ACC112 (cell line): Measurements from ENCODE around the gene KCNAB1.
"Not testable (repeated sequence)": the region's sequence is repeated elsewhere in the genome, so short reads cannot be mapped to it uniquely, and the experiment has no call there.

Source experiments
- H2AFZ ChIP-seq: fragments of 200-600 bp; sonication (generic); one replicate; pipeline ENCODE4 v1.6.0; 2017; ENCODE audit warnings: antibody characterized with exemption, low read length; ENCODE audit not compliant: unreplicated experiment
- H3K27ac ChIP-seq: fragments of 200-600 bp; sonication (generic); 2 replicates; pipeline ENCODE4 v1.5.1; 2014; ENCODE audit warnings: low read depth, mild to moderate bottlenecking, antibody characterized with exemption, low read length, moderate library complexity
- H3K27me3 ChIP-seq: fragments of 200-600 bp; sonication (generic); 2 replicates; pipeline ENCODE4 v1.6.1; 2014; ENCODE audit warnings: mild to moderate bottlenecking, antibody characterized with exemption, low read length, moderate library complexity, mixed read lengths; ENCODE audit not compliant: insufficient read depth
- H3K36me3 ChIP-seq: fragments of 200-600 bp; sonication (generic); 2 replicates; pipeline ENCODE4 v1.6.1; 2016; ENCODE audit warnings: mild to moderate bottlenecking, antibody characterized with exemption, low read length, moderate library complexity, mixed read lengths; ENCODE audit not compliant: insufficient read depth
- H3K4me1 ChIP-seq: fragments of 200-600 bp; sonication (generic); one replicate; pipeline ENCODE4 v1.6.1; 2016; ENCODE audit warnings: low read length, mixed read lengths; ENCODE audit not compliant: insufficient read depth, unreplicated experiment, control insufficient read depth
- H3K4me3 ChIP-seq: fragments of 200-600 bp; sonication (generic); 2 replicates; pipeline ENCODE4 v1.5.1; 2014; ENCODE audit warnings: mild to moderate bottlenecking, low read depth, low read length
- H3K79me2 ChIP-seq: fragments of 200-600 bp; sonication (generic); one replicate; pipeline ENCODE4 v1.6.0; 2016; ENCODE audit warnings: low read length; ENCODE audit not compliant: control insufficient read depth, unreplicated experiment, insufficient read depth

The KCNAB1 gene

DNA sequence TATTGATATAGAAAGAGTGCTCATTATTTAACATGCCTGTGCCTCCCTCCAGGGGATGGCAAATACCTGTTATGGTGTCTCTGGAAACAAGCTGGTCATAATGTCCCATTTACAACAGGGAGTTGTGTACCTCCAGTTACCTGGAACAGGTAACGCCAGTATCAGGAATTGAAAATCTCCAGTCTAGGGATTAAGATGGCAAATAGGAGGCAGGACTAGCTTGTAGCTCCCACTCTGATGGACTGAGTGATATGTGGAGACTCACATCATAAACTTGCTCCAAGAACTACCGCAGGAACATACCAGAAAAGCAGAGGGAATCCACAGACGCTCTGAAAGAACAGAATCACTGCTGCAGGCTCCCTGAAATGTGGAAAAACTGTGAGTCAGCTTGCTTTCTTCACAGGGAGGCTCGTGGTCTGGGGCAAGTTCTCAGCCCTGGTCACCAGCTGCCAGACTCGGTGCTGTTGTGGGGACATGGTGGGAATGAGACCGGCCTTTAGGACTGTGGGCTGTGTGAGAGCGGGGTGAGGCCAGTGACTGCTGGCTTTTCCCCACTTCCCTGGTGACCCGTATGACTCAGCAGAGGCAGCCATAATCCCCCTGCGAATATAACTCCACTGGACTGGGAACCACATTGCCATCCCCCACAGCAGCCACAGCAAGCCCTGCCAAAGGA is 97.4 kb downstream of the KCNAB1 start:
- H3K36me3 ChIP-seq: no peaks in the 10 kb centered on the region
- no peak overlapping the region for H2AFZ ChIP-seq
- no peaks in the 10 kb centered on the region for H3K27me3 ChIP-seq
- peak overlapping the region; percentile 31; the same call in 1 of the 2 replicates for H3K27ac ChIP-seq
- H3K4me1 ChIP-seq: peaks cover 10% of the 10 kb centered on the region
- H3K4me3 ChIP-seq: no peak overlapping the region
- H3K79me2 ChIP-seq: no peaks in the 10 kb centered on the region

DNA sequence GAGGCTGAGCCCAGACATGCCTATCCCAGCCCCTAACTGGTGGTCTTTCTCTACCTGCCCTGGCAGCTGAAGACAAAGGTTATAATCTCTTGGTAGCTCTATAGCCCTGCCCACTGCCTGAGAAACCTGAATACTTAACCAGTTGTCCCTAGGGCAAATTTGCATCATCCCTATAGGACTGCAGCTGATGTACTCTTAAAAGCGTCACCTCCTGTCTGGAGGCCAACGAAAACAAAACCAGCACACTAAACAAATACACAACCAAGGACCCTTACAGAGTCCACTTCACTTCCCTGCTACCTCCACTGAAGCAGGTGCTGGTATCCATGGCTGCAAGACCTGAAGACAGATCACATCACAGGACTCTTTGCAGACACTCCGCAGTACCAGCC is 98.0 kb downstream of the KCNAB1 start:
- no peak overlapping the region for H2AFZ ChIP-seq
- no peak overlapping the region for H3K4me3 ChIP-seq

DNA sequence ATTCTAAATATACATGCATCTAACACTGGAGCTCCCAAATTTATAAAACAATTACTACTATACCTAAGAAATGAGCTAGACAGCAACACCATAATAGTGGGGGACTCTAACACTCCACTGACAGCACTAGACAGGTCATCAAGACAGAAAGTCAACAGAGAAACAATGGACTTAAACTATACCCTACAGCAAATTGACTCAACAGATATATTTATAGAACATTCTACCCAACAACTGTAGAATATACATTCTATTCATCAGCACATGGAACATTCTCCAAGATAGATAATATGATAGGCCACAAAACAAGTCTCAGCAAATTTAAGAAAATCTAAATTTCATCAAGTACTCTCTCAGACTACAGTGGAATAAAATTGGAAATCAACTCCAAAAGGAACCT is 102.0 kb downstream of the KCNAB1 start:
- H3K4me1 ChIP-seq, H3K27me3 ChIP-seq: not testable (repeated sequence)

More for the DNA sequence above, 98.0 kb downstream of the KCNAB1 start:
- peaks cover 10% of the 10 kb centered on the region for H3K4me1 ChIP-seq
- no peaks in the 10 kb centered on the region for H3K36me3 ChIP-seq
- peak overlapping the region; percentile 31; the same call in 1 of the 2 replicates for H3K27ac ChIP-seq
- no peaks in the 10 kb centered on the region for H3K79me2 ChIP-seq
- H3K27me3 ChIP-seq: no peaks in the 10 kb centered on the region

DNA sequence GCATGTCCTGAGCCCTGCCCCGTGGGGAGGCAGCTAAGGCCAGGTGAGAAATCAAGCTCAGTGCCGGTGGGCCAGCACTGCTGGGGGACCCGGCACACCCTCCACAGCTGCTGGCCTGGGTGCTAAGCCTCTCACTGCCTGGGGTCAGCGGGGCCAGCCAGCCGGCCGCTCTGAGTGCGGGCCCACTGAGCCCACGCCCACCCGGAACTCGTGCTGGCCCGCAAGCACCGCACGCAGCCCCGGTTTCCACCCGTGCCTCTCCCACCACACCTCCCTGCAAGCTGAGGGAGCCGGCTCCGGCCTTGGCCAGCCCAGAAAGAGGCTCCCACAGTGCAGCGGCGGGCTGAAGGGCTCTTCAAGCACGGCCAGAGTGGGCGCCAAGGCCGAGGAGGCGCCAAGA is 103.7 kb downstream of the KCNAB1 start:
- H2AFZ ChIP-seq, H3K36me3 ChIP-seq, H3K4me3 ChIP-seq, H3K27me3 ChIP-seq, H3K4me1 ChIP-seq, H3K27ac ChIP-seq, H3K79me2 ChIP-seq: not testable (repeated sequence)

More for the DNA sequence above, 102.0 kb downstream of the KCNAB1 start:
- not testable (repeated sequence) for H3K27ac ChIP-seq, H3K79me2 ChIP-seq, H2AFZ ChIP-seq, H3K36me3 ChIP-seq, H3K4me3 ChIP-seq

DNA sequence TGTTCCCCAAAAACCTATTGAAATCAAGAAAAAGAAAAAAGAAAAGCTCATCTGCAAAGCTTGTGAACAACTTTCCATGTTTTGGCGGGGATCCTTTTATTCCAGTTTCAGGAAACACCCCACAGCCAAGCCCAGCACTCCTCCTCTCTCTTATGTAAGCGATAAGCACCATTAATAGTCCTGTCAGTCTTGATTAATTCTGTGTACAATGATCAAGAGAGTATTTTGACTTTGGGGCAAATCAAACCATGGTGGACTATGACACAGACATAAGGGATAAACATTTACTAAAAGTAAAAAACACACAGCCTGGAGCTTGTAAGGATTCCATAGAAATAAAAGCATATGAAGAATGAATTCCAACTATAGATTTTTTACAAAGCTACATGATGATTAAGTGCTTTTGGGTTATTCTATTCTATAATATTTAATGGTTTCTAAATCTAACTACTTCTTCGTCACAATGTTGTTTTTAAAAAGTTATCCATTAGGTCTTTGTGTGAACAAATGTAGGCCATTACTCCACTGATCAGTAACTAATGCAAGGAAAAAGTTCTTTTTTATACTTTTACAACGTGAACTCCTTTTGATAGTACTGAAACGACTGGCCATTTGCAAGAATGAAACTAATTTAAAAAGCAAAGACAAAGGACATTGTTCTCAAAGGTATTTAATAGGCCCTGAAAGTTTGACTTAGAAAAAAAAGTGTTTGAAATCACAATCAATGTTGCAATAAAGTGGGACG is 106.5 kb downstream of the KCNAB1 start:
- Histone ChIP-seq H3K27me3 (no peaks in the 10 kb centered on the region), H2AFZ (no peak overlapping the region), H3K36me3 (no peaks in the 10 kb centered on the region), H3K27ac (no peak overlapping the region), H3K4me1 (no peaks in the 10 kb centered on the region), H3K4me3 (no peak overlapping the region), H3K79me2 (no peaks in the 10 kb centered on the region)

DNA sequence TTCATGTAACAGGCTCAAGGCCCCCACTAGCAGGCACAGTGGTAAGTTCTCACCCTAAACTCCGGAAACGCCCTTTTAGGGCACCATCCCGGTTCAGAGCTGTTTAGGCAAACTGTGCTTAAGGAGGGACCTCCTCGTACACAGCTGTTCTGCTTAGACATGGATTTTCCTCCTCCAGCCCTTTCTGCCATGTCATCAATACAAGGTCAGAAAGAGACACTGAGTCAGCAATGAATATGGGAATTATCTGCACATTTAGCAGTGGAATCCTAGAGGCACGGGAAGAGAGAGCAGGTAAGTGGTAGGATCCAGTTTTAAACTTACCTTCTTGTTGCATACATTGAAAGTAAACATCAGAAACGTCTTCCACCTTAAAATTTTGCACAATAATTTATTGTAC is 107.3 kb downstream of the KCNAB1 start:
- no peak overlapping the region for H3K4me3 ChIP-seq
- no peaks in the 10 kb centered on the region for H3K4me1 ChIP-seq
- no peaks in the 10 kb centered on the region for H3K79me2 ChIP-seq
- H3K27me3 ChIP-seq: no peaks in the 10 kb centered on the region
- H2AFZ ChIP-seq: no peak overlapping the region
- H3K27ac ChIP-seq: no peak overlapping the region
- H3K36me3 ChIP-seq: no peaks in the 10 kb centered on the region

DNA sequence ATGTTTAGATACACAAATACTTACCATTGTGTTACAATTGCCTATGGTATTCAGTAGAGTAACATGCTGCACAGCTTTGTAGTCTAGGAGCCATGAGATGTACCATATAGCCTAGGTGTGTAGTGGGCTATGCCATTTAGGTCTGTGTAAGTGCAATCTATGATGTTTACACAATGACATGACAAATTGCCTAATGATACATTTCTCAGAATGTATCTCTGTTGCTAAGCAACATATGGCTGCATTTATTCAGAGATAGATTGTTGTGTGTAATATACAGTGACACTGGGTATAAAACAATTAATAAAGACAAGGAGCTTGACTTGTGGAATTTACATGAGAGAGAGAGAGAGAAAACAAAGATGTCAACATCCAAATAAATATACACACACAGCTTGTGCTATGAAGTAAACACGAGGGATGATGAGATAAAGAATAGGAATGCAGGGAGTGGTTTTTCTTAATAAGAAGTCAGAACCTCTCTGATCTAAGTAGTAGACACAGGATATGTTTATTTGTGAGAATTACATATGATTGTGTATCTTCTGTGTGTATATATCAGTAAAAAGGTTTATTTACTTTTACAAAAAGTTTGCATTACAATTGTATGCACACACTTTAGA is 110.0 kb downstream of the KCNAB1 start:
- Histone ChIP-seq H3K4me1 (no peaks in the 10 kb centered on the region), H3K36me3 (no peaks in the 10 kb centered on the region), H3K4me3 (no peak overlapping the region), H3K27ac (no peak overlapping the region), H3K79me2 (no peaks in the 10 kb centered on the region), H2AFZ (no peak overlapping the region), H3K27me3 (no peaks in the 10 kb centered on the region)

DNA sequence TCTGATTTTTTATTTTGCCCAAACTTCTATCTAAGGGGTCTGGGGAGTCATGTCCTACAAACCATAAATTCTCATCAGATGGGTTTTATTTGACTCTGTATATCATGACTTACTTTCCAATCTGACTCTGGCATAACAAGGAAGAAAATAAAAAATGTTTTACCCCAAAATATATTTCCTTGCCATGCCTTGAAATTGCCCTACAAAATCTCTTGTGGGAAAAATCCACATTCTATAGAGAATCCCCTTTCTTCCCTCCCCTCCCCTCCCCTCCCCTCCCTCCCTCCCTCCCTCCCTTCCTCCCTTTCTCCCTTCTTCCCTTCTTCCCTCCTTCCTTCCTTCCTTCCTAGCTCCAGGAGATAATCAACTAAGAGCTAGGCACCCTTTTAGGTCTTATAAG is 110.8 kb downstream of the KCNAB1 start:
- H3K4me1 ChIP-seq, H3K79me2 ChIP-seq, H3K4me3 ChIP-seq, H3K36me3 ChIP-seq, H2AFZ ChIP-seq, H3K27ac ChIP-seq, H3K27me3 ChIP-seq: not testable (repeated sequence)

DNA sequence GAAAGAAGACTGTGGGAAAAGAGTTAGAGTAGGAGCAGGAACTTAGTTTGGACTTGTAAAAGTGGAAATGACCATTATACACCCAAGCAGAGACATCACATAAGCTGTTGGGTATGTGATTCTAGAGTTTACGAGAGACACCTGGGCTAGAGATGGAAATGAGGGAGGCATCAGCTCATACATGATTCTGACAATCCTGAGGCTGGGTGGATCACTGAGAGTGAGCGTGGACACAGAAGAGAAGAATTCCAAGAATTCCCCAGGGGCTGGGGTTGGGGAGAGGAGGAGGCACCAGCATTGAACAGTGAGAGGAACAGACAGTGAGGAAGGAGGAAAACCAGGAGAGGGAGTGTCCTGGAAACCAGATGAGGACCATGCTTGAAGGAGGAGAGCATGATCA is 113.5 kb downstream of the KCNAB1 start:
- no peak overlapping the region for H3K4me3 ChIP-seq
- H3K27me3 ChIP-seq: no peaks in the 10 kb centered on the region
- no peaks in the 10 kb centered on the region for H3K36me3 ChIP-seq
- H2AFZ ChIP-seq: no peak overlapping the region
- H3K79me2 ChIP-seq: no peaks in the 10 kb centered on the region
- H3K27ac ChIP-seq: no peak overlapping the region
- no peaks in the 10 kb centered on the region for H3K4me1 ChIP-seq

DNA sequence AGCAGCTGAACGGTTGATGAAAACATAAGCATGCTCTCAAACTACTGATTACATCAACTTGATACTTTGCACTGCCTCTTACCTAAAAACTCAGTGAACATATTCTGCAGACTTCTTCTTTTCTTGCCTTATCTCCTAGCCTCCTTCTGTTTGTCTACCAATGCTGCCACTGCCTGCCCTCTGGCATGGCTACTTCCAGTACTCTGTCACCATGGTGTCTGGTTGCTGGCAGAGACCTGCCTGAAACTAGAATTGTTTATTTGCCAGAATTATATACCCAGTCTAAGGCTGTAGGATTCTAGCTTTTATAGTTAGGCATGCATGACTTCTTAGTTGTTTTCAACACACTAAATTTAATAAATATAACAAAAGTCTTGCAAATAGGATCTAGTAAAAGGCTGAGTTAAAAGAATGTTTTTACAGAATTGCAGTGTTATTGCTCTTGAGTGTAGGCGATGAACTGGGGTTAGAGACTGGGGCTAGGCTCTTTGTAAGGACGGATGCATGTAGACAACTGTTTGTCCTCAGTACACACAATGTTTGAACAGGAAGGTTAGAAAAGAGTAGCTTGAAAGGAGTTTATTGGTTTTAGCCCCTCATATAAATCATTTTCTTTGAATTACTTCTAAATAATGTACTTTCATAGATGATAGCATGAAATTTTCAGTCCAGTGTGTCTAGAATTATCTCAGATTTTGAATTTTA is 116.3 kb downstream of the KCNAB1 start:
- no peak overlapping the region for H2AFZ ChIP-seq
- H3K4me1 ChIP-seq: no peaks in the 10 kb centered on the region
- peaks cover 13% of the 10 kb centered on the region; the same call in 1 of the 2 replicates for H3K27me3 ChIP-seq
- H3K79me2 ChIP-seq: no peaks in the 10 kb centered on the region
- H3K36me3 ChIP-seq: no peaks in the 10 kb centered on the region
- H3K4me3 ChIP-seq: no peak overlapping the region
- H3K27ac ChIP-seq: no peak overlapping the region
